Measurements from ENCODE around the gene ORAI2. TPM values are rescaled to one million over a fixed set of nuclear protein-coding genes. Genes with fewer than 3 reads are reported as not detected.
"Not testable (repeated sequence)": the region's sequence is repeated elsewhere in the genome, so short reads cannot be mapped to it uniquely, and the experiment has no call there.

ORAI2 gene
- total RNA-seq, 6 experiments from 2014 or later: 1.2 to 4.2 (median 2.6) TPM

DNA sequence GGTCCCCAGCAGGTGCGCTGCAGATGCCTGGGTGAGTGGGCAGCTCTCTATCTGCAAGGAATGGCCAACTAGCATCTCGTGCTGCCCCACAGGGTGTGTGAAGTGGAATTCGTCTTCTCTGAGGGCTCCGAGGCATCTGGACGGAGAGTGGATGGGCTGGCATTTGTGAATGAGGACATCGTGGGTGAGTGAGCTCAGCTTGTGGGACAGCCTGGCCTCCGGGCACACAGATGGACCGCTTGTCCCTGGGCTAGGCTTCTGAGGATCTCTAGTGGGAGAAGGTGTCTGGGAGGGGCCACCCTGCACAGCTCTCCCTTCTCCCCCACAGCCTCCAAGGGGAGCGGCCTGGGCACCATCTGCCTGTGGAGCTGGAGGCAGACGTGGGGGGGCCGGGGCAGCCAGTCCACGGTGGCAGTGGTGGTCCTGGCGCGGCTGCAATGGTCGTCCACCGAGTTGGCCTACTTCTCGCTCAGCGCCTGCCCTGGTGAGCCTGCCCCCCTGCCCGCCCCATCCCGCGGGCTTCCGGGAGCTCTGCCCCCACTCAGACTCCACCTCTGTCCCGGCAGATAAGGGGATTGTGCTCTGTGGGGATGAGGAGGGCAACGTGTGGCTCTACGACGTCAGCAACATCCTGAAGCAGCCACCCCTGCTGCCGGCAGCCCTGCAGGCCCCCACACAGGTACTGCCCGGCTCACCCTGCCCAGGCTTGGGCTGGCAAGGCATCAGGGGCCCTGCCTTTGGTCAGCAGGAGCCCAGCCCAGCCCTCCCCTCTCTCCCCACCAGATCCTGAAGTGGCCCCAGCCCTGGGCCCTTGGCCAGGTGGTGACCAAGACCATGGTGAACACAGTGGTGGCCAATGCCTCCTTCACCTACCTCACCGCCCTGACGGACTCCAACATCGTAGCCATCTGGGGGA, 39.0 kb downstream of the ORAI2 start:
- no peak overlapping the region for H3K27ac ChIP-seq
- DNase-seq (peak; percentile 22 to 56 (median 47)), ATAC-seq (no peak)
- TF ChIP-seq POLR2A (IDR thresholded peaks at IDR 0.05): no peak
- TF ChIP-seq, protein P1, sequence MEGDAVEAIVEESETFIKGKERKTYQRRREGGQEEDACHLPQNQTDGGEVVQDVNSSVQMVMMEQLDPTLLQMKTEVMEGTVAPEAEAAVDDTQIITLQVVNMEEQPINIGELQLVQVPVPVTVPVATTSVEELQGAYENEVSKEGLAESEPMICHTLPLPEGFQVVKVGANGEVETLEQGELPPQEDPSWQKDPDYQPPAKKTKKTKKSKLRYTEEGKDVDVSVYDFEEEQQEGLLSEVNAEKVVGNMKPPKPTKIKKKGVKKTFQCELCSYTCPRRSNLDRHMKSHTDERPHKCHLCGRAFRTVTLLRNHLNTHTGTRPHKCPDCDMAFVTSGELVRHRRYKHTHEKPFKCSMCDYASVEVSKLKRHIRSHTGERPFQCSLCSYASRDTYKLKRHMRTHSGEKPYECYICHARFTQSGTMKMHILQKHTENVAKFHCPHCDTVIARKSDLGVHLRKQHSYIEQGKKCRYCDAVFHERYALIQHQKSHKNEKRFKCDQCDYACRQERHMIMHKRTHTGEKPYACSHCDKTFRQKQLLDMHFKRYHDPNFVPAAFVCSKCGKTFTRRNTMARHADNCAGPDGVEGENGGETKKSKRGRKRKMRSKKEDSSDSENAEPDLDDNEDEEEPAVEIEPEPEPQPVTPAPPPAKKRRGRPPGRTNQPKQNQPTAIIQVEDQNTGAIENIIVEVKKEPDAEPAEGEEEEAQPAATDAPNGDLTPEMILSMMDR (IDR thresholded peaks at IDR 0.05): no peak
- no peaks in the 10 kb centered on the region for H3K27me3 ChIP-seq
- peaks cover 0 to 33% (median 10%) of the 10 kb centered on the region in 4 donors for H3K4me1 ChIP-seq
- H3K4me3 ChIP-seq: no peak overlapping the region
- WGBS (ENCODE audit: insufficient coverage, low coverage, low lambda C conversion rate, missing lambda C conversion rate): 100% methylated on average over 3 of the region's 31 CpGs
- peaks cover 0 to 12% (median 1%) of the 10 kb centered on the region in 4 donors for H3K36me3 ChIP-seq
- intact Hi-C loops (cut with DNase I): no loop called here
- no peaks in the 10 kb centered on the region for H3K9me3 ChIP-seq

DNA sequence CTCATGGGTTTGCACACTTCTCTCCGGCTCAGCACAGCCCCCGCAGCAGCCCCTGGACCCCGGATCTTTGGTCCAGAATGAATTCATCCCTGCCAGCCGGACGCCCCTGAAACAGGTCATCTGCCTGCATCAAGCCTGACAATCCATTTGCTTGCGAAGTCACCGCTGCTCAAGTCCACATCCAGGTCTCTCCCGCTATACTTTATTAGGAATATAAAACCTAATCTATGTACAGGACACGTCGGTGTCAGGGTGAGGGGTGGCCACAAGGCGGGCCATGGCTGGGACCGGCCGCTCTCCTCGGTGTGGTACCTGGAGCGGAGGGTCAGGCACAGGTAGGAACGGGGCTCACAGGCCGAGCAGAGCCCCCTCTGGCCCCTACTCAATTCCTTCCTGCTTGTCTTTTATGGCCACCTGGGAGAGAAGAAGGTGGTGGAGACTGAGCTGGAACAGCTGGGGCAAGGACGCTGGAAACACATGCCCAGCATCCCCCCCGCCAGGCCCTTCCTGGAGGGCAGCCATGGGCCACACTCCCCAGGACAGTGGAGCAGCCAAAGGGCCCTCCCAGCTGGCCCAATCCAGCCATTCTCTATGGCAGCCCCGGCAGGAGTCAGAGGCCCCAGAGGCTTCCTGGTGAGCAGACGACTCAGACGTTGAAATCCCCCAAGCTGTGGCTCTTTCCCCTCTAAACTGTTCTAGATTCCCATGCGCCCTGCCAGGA, 40.1 kb downstream of the ORAI2 start:
- no peak for ATAC-seq
- intact Hi-C loops (cut with DNase I): no loop called here
- Histone ChIP-seq H3K4me1 (peaks cover 0 to 27% (median 10%) of the 10 kb centered on the region in 4 donors), H3K27me3 (no peaks in the 10 kb centered on the region), H3K9me3 (no peaks in the 10 kb centered on the region), H3K4me3 (no peak overlapping the region), H3K27ac (no peak overlapping the region), H3K36me3 (peaks cover 0 to 12% (median 1%) of the 10 kb centered on the region in 4 donors)
- TF ChIP-seq POLR2A (IDR thresholded peaks at IDR 0.05): no peak
- TF ChIP-seq, protein P1 (IDR thresholded peaks at IDR 0.05): no peak
- peak; percentile 13 to 49 (median 42) for DNase-seq
- WGBS (ENCODE audit: insufficient coverage, low coverage, low lambda C conversion rate, missing lambda C conversion rate): 78% methylated on average over 11 of the region's 23 CpGs

DNA sequence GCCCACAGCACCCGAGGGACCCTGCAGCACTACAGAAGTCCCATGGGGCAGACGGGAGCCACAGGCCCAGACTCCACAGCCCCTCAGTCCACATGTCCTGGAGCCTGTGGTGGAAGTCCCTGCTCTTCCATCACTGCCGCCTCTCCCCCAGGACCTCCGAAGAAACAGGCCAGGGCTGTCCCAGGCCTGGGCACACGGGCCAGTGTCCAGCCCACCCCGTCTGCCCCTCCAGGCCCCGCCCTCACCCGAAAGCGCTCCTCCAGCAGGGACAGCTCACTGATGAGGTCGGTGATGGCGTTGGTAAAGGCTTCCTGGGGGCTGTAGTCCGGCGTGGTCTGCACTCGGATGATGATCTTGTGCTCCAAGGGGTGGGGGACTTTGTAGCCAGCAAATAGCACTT, 40.7 kb downstream of the ORAI2 start:
- H3K4me3 ChIP-seq; H3K27ac ChIP-seq; ATAC-seq; H3K27me3 ChIP-seq; H3K9me3 ChIP-seq; intact Hi-C loops (cut with DNase I): not testable (repeated sequence)
- peak; percentile 5 to 28 (median 27) for DNase-seq
- peaks cover 0 to 20% (median 6%) of the 10 kb centered on the region in 4 donors for H3K4me1 ChIP-seq
- peaks cover 0 to 12% (median 1%) of the 10 kb centered on the region in 4 donors for H3K36me3 ChIP-seq
- WGBS (ENCODE audit: insufficient coverage, low coverage, low lambda C conversion rate, missing lambda C conversion rate): no CpG with 5 or more reads among the region's 14 CpGs

DNA sequence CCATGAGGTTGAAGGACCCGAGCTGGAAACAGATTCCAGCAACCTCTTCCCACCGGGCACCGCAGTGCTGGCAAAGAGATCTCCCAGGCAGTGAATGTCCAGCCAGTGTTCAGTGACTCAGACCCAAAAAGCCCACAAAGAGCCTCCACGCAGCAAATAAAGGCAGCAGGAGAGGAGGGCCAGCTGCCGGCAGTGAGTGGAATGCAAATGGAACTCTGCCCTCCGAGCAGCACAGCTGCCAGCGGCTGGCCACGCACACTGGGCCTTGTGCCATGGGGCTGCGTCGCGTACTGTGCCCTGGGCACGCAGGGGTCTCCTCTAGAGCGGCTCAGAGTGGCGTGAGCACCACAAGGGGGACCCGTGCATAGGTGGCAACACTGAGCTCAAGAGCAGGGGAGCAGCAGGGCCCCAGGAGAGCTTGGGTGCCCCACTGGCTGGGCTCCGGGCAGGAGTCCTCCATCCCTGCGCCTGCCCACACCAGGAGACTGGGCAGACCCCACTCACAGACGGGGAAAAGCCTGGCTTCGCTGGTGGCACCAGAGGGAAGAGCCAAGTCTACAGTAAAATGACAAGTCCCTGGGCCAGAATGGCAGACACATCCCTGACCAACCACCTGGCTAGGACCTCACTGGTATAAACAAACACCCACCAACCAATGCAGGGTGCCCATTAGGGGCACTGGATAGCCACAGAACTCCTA, 41.5 kb downstream of the ORAI2 start:
- Histone ChIP-seq H3K36me3 (peaks cover 0 to 12% (median 1%) of the 10 kb centered on the region in 4 donors), H3K4me1 (peaks cover 0 to 13% (median 3%) of the 10 kb centered on the region in 4 donors)
- H3K4me3 ChIP-seq; H3K9me3 ChIP-seq; intact Hi-C loops (cut with DNase I); H3K27ac ChIP-seq; H3K27me3 ChIP-seq: not testable (repeated sequence)
- 82% methylated on average over 2 of the region's 19 CpGs for WGBS (ENCODE audit: insufficient coverage, low coverage, low lambda C conversion rate, missing lambda C conversion rate)
- ATAC-seq (peak in 3 of 4 donors; percentile 1 to 4 (median 2)), DNase-seq (peak; percentile 19 to 46 (median 36))

Measured in right lobe of liver (tissue), 6 donors.